ENCODE results near the gene TTYH3.

DNA sequence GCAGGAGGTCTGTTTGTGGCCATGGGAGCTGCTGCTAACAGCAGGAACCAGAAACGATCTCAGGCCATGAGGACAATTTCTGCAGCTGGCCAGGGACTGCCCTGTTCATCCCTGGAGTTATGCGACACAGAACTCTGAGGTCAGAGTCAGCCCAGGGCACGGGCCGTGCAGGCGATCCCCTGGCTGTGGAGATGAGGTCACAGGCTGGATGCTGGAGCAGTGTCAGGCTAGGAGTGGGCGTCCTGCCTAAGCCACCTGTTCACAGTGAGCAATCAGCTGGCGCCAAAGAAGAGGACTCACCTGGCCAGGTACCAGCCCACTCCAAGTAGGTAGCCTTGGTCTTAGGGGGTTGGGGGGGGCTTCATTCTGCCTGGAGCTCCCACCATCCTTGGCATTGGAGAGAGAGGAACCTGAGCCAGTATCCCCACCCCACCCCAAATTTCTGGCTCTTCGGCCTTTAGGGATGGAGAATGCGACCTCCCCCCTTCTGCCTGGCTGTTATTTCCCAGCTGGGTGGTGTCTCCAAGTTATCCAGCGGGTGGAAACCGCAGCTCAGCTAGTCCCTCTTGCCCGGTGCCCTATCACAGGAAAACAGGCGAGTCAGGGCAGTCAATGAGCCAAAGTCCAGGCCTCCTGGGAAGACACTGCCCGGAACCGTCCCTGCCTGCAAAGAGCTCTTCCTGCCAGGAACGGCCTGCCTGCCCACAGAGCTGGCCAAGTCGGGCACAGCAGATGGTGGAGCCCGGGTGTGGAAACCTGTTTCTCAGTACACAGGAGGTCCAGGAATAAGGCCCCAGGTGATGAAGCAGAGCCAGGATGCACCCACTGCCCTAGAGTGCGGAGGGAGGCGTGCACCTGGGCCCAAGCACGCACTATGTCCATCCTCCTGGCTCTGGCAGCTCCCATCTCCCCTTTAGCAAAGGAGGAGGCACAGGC, 1.8 kb upstream of the TTYH3 start:
- TF ChIP-seq, protein P1, sequence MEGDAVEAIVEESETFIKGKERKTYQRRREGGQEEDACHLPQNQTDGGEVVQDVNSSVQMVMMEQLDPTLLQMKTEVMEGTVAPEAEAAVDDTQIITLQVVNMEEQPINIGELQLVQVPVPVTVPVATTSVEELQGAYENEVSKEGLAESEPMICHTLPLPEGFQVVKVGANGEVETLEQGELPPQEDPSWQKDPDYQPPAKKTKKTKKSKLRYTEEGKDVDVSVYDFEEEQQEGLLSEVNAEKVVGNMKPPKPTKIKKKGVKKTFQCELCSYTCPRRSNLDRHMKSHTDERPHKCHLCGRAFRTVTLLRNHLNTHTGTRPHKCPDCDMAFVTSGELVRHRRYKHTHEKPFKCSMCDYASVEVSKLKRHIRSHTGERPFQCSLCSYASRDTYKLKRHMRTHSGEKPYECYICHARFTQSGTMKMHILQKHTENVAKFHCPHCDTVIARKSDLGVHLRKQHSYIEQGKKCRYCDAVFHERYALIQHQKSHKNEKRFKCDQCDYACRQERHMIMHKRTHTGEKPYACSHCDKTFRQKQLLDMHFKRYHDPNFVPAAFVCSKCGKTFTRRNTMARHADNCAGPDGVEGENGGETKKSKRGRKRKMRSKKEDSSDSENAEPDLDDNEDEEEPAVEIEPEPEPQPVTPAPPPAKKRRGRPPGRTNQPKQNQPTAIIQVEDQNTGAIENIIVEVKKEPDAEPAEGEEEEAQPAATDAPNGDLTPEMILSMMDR (IDR thresholded peaks at IDR 0.05) = no peak
- TF ChIP-seq POLR2A (IDR thresholded peaks at IDR 0.05) = no peak
